OCI-LY1 (cell line): ENCODE measurements around the gene HIVEP1.

Source experiments
- H2AFZ ChIP-seq: fragments of 200-600 bp; sonication (generic), shearing (Covaris generic); 2 replicates; pipeline ENCODE4 v1.6.0; 2014; ENCODE audit warnings: antibody characterized with exemption, mild to moderate bottlenecking, low read length
- H3F3A ChIP-seq: fragments of 200-600 bp; sonication (generic), shearing (Covaris generic); 2 replicates; pipeline ENCODE4 v1.6.0; 2014; ENCODE audit warnings: mild to moderate bottlenecking, antibody characterized with exemption, low read length, moderate library complexity; ENCODE audit not compliant: insufficient read depth
- H3K27ac ChIP-seq: fragments of 200-600 bp; sonication (generic); 2 replicates; pipeline ENCODE4 v1.5.1; 2014; ENCODE audit warnings: low read length, mixed run types, mild to moderate bottlenecking, low read depth; ENCODE audit not compliant: poor library complexity, severe bottlenecking
- H3K27me3 ChIP-seq: fragments of 200-600 bp; sonication (generic); 2 replicates; pipeline ENCODE4 v1.6.0; 2014; ENCODE audit warnings: antibody characterized with exemption, mild to moderate bottlenecking, low read length, moderate library complexity; ENCODE audit not compliant: insufficient read depth
- H3K36me3 ChIP-seq: fragments of 200-600 bp; sonication (generic); 2 replicates; pipeline ENCODE4 v1.6.1; 2014; ENCODE audit warnings: mild to moderate bottlenecking, antibody characterized with exemption, low read length, moderate library complexity, mixed read lengths; ENCODE audit not compliant: insufficient read depth
- H3K4me1 ChIP-seq: fragments of 200-600 bp; sonication (generic); 2 replicates; pipeline ENCODE4 v1.5.1; 2014; ENCODE audit warnings: mild to moderate bottlenecking, low read length, moderate library complexity; ENCODE audit not compliant: insufficient read depth, severe bottlenecking
- H3K4me2 ChIP-seq: fragments of 200-600 bp; sonication (generic), shearing (Covaris generic); 2 replicates; pipeline ENCODE4 v1.6.1; 2014; ENCODE audit warnings: low read length
- H3K4me3 ChIP-seq: fragments of 200-600 bp; sonication (generic); 2 replicates; pipeline ENCODE4 v1.5.1; 2014; ENCODE audit warnings: low read length, low read depth, mild to moderate bottlenecking, mixed read lengths; ENCODE audit not compliant: poor library complexity, severe bottlenecking
- H3K79me2 ChIP-seq: fragments of 200-600 bp; shearing (Covaris generic); 2 replicates; pipeline ENCODE4 v1.6.1; 2016; ENCODE audit warnings: mixed run types, low read length, mixed read lengths; ENCODE audit not compliant: insufficient read depth
- H3K9ac ChIP-seq: fragments of 200-600 bp; sonication (generic), shearing (Covaris generic); 2 replicates; pipeline ENCODE4 v1.6.1; 2014; ENCODE audit warnings: mild to moderate bottlenecking, low read length, mixed read lengths
- H3K9me2 ChIP-seq: fragments of 200-600 bp; sonication (generic), shearing (Covaris generic); 2 replicates; pipeline ENCODE4 v1.6.1; 2014; ENCODE audit warnings: low read depth, mild to moderate bottlenecking, low read length, mixed read lengths
- H3K9me3 ChIP-seq: fragments of 200-600 bp; shearing (Covaris generic); 2 replicates; pipeline ENCODE4 v1.6.1; 2014; ENCODE audit warnings: low read length, mixed read lengths
- H4K20me1 ChIP-seq: fragments of 200-600 bp; sonication (generic), shearing (Covaris generic); 2 replicates; pipeline ENCODE4 v1.6.0; 2016; ENCODE audit warnings: mild to moderate bottlenecking, low read length; ENCODE audit not compliant: insufficient read depth
- CTCF ChIP-seq: fragments of 200-600 bp; sonication (generic), shearing (Covaris generic); IDR thresholded peaks from 2 replicates; pipeline ENCODE4 v1.5.1; 2017; ENCODE audit warnings: mild to moderate bottlenecking, antibody characterized with exemption, low read length, moderate library complexity, mixed read lengths
- EZH2 ChIP-seq: fragments of 200-600 bp; sonication (generic), shearing (Covaris generic); IDR thresholded peaks from 2 replicates; pipeline ENCODE4 v1.8.0; 2017; ENCODE audit warnings: borderline replicate concordance, mixed run types, mild to moderate bottlenecking, antibody characterized with exemption, low read length, moderate library complexity, mixed read lengths

Gene HIVEP1

GRCh38 chr6:12148841-12149240, 136.7 kb downstream of the HIVEP1 start:
- peak overlapping the region; percentile 10 for H3K27ac ChIP-seq
- H3K4me1 ChIP-seq = peaks cover 9% of the 10 kb centered on the region
- H3K79me2 ChIP-seq = no peaks in the 10 kb centered on the region
- H3K4me3 ChIP-seq = no peak overlapping the region
- no peaks in the 10 kb centered on the region for H4K20me1 ChIP-seq
- peaks cover 45% of the 10 kb centered on the region; the same call in 1 of the 2 replicates for H3K36me3 ChIP-seq
- no peaks in the 10 kb centered on the region for H3F3A ChIP-seq
- no peaks in the 10 kb centered on the region for H3K27me3 ChIP-seq
- no peak overlapping the region for H3K4me2 ChIP-seq
- no peaks in the 10 kb centered on the region for H3K9me3 ChIP-seq
- no peak for TF ChIP-seq EZH2
- TF ChIP-seq CTCF = no peak
- H3K9ac ChIP-seq = no peak overlapping the region
- no peak overlapping the region for H2AFZ ChIP-seq
- no peaks in the 10 kb centered on the region for H3K9me2 ChIP-seq

- H3F3A ChIP-seq = no peaks in the 10 kb centered on the region
- peaks cover 54% of the 10 kb centered on the region; the same call in 1 of the 2 replicates for H3K36me3 ChIP-seq
- H3K4me1 ChIP-seq = peaks cover 9% of the 10 kb centered on the region
- no peak overlapping the region for H3K4me3 ChIP-seq
- no peak overlapping the region for H2AFZ ChIP-seq
- H3K27ac ChIP-seq = no peak overlapping the region
- H3K9me3 ChIP-seq = no peaks in the 10 kb centered on the region
- TF ChIP-seq CTCF (no peak), EZH2 (no peak)
- no peaks in the 10 kb centered on the region for H3K27me3 ChIP-seq
- no peaks in the 10 kb centered on the region for H3K9me2 ChIP-seq
- no peak overlapping the region for H3K9ac ChIP-seq
- no peaks in the 10 kb centered on the region for H3K79me2 ChIP-seq
- no peak overlapping the region for H3K4me2 ChIP-seq
- no peaks in the 10 kb centered on the region for H4K20me1 ChIP-seq
Observed at GRCh38 chr6:12149944-12150510, 137.9 kb downstream of the HIVEP1 start.

- no peak overlapping the region for H3K4me2 ChIP-seq
- no peaks in the 10 kb centered on the region for H3K79me2 ChIP-seq
- H3K4me1 ChIP-seq = peaks cover 9% of the 10 kb centered on the region
- no peaks in the 10 kb centered on the region for H3K9me3 ChIP-seq
- H3F3A ChIP-seq = no peaks in the 10 kb centered on the region
- no peaks in the 10 kb centered on the region for H3K9me2 ChIP-seq
- peaks cover 59% of the 10 kb centered on the region; the same call in 1 of the 2 replicates for H3K36me3 ChIP-seq
- H3K27me3 ChIP-seq = no peaks in the 10 kb centered on the region
- no peak overlapping the region for H3K27ac ChIP-seq
- H3K9ac ChIP-seq = no peak overlapping the region
- H2AFZ ChIP-seq = no peak overlapping the region
- no peak overlapping the region for H3K4me3 ChIP-seq
- H4K20me1 ChIP-seq = no peaks in the 10 kb centered on the region
- peak; percentile 75 for TF ChIP-seq CTCF
- no peak for TF ChIP-seq EZH2
Observed at GRCh38 chr6:12150812-12151432, 138.8 kb downstream of the HIVEP1 start.
